Dedifferentiated amniotic fluid mesenchymal stem cell (primary cell): ENCODE results near the gene FAM114A1.
"Not testable (repeated sequence)": the region's sequence is repeated elsewhere in the genome, so short reads cannot be mapped to it uniquely, and the experiment has no call there.

Experiments
- DNase-seq: peaks from one replicate; pipeline ENCODE4 v3.0.0-alpha.2; 2016; ENCODE audit errors: extremely low spot score

Gene FAM114A1

GRCh38 chr4:38935391-38936073 lies 67.9 kb downstream of the FAM114A1 start:
- DNase-seq = peak; percentile 38

GRCh38 chr4:38939165-38939564 lies 71.6 kb downstream of the FAM114A1 start:
- no peak for DNase-seq

GRCh38 chr4:38940476-38940875 lies 72.9 kb downstream of the FAM114A1 start:
- DNase-seq = no peak

DNA sequence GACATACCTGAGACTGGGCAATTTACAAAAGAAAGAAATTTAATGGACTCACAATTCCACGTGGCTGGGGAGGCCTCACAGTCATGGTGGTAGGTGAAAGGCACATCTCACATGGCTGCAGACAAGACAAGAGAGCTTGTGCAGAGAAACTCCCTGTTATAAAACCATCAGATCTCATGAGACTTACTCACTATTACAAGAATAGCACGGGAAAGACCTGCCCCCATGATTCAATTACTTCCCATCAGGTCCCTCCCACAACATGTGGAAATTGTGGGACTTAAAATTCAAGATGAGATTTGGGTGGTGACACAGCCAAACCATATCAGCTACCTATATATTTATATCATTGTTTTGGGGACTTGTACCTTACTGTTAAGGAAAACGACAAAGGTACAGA lies 74.3 kb downstream of the FAM114A1 start:
- not testable (repeated sequence) for DNase-seq

GRCh38 chr4:38943343-38943742 lies 75.7 kb downstream of the FAM114A1 start:
- no peak for DNase-seq

DNA sequence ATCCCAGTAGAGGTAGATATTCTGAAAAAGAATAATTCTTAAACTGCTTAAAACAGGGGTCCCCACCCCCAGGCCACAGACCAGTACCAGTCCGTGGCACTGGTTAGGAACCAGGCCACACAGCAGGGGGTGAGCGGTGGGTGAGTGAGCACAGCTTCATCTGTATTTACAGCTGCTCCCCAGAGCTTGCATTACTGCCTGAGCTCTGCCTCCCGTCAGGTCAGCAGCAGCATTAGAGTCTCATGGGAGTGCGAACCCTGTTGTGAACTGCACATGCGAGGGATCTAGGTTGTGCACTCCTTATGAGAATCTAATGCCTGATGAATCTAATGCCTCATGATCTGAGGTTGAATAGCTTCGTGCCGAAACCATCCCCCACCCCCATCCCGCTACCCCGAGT lies 76.8 kb downstream of the FAM114A1 start:
- DNase-seq = no peak

GRCh38 chr4:38946919-38947318 lies 79.3 kb downstream of the FAM114A1 start:
- DNase-seq = no peak

- DNase-seq = peak; percentile 86
Measured at GRCh38 chr4:38948551-38948950, 80.9 kb downstream of the FAM114A1 start.

DNA sequence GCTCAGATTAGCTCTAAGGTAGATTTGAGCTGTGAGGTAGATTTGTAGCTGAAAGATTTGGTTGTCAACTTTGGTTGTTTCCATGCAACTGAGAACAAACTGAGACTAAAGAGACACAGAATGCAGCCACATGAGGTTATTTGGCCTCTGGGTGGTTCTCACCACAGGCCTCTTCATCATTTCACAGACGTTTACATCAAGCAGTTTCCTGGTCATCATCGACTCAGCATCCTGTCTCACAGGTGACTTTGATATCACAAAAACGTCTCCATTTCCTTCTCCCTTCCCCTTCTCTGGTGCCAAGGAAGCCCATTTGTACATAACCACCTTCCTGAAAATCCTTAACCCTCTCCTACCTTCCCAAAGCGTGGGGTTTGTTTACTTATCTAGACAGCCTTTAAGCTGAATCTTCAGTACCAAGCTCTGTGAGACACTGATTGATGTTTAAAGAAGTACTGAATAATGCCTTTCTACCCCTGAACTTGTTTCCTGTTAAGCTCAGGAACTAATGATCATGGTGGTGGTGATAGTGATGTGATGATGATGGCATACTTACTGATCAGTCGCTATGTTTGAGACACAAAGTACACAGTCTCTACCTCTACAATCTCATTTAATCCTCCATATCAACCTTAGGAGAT lies 81.9 kb downstream of the FAM114A1 start:
- DNase-seq = no peak

DNA sequence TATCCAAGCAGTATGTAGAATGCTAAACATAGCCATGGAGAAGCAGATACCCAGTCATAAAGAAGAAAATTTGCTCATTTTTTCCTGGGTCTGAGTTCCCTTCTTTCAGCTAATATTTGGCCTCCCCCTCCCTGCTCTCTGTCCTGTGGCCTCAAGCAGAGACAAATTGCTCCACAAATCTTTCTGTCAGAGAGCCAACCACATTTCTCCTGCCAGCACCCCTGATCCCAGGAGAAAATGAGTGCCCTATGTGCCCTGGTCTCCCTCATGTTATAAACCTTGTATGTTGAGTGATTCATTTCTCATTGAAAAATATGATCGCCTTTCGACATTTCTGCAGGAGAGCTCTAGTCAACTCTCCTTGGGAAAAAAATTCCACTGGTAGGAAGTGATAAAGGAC lies 82.6 kb downstream of the FAM114A1 start:
- no peak for DNase-seq

DNA sequence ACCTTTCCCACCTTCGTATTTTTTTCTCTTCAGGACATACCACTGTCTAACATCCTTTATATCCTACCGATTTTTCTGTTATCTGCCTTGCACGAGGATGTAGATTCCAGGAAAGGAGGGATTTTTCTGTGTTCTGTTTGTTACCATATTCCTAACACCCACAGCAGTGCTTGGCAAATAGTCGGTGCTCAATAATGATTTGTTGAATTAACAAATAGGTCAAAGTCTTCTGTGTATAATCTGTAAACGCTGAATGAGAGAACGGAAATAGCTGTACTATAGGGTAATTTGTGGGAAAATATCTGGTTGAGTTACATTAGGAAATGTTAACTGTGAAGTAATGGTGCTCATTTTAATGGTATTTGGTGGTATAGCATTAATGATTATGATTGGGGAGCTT lies 83.1 kb downstream of the FAM114A1 start:
- no peak for DNase-seq

- DNase-seq = no peak
Measured at GRCh38 chr4:38951598-38951997, 84.0 kb downstream of the FAM114A1 start.

DNA sequence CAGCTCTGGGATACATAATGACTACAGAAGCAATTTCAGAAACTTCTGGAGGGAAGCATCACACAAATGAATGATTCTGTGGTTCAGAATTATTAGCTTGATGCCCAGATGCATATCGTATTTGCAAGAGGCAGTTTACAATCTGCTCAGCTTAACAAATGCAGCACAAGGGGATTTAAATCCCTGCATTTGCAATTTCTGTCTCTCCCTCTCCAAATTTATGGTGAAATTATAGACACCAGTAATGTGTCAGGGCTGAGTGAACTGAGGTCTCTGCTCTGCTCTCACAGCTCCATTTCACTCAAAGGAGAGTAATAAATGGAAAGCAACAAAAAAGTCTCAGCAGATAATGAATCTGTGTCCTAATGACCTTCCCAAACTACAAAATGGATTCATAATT lies 84.4 kb downstream of the FAM114A1 start:
- DNase-seq = no peak

GRCh38 chr4:38954727-38955126 lies 87.1 kb downstream of the FAM114A1 start:
- DNase-seq = no peak

- DNase-seq = no peak
Measured at GRCh38 chr4:38955957-38956356, 88.4 kb downstream of the FAM114A1 start.

DNA sequence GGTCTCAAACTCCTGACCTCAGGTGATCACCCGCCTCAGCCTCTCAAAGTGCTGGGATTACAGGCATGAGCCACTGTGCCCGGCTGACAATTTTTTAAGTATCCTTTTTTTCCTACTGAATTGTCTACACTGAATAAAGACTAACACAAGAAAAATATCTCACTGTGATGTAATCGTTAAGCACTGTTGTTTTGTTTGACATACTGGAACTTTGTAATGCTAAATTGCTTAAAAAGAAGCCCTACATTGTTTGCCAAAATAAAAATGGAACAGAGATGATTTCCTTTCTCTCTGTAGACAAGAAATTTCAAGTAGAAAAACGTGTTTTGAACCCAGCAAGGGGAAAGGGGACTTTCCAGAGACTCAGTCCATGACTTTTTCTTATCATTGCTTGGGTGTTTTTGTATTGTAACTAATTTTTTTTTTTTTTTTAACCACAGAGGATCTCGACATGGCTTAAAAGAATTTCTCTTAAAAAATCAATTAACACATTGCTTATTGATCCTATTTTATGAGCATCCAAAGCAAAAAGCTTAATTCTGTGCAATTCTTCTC lies 89.7 kb downstream of the FAM114A1 start:
- no peak for DNase-seq

- DNase-seq = no peak
Measured at GRCh38 chr4:38957893-38958292, 90.3 kb downstream of the FAM114A1 start.

DNA sequence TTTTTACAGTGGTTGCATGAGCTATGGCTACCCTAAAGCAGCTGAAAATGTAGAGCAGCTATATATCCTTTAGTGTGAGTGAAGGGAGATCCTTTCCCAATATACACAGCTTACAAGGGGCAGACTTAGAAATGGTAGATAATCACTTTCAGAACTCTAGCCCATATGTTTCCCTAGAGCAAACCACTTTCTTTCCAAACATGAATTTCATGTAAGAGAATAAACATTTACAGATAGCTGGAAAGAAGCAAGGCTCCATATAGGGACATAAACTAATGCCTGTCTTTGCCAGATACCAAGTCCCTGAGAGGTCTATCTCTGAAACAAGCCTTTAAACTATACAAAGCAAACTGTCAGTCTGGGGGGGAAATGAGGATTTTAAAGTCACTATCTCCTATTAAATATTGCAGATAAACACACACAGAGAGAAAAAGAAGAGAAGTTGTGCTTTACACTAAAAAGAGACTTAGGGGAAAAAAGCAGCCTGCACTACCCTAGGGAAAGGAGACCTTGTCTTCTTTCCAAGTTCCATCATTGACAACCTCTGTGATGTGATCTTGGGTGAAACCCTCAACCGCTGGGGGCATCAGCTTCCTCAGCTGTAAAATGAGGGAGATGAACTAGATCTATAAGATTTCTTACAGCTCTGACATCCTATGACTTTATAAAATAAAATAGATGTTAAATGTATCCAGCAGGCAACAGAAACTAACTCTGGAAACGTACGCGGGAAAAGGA lies 91.0 kb downstream of the FAM114A1 start:
- no peak for DNase-seq

DNA sequence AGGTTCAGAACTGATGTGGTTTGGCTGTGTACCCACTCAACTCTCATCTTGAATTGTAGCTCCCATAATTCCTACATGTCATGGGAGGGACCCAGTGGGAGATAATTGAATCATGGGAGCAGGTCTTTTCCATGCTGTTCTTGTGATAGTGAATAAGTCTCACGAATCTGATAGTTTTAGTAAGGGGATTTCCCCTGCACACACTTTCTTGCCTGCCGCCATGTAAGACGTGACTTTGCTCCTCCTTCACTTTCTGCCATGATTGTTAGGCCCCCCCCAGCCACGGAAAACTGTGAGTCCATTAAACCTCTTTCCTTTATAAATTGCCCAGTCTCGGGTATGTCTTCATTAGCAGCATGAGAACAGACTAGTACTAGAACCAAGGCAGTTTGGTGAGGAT lies 91.6 kb downstream of the FAM114A1 start:
- not testable (repeated sequence) for DNase-seq

- no peak for DNase-seq
Measured at GRCh38 chr4:38964942-38965775, 97.6 kb downstream of the FAM114A1 start.

- no peak for DNase-seq
Measured at GRCh38 chr4:38965866-38966265, 98.3 kb downstream of the FAM114A1 start.
